ENCODE measurements around the gene HBM. TPM values are rescaled to one million over a fixed set of nuclear protein-coding genes. Genes with fewer than 3 reads are reported as not detected.
"Not testable (repeated sequence)": the region's sequence is repeated elsewhere in the genome, so short reads cannot be mapped to it uniquely, and the experiment has no call there.

HBM gene
- total RNA-seq, 4 donors from 2014 or later, result 3.3 TPM; not detected in 3

DNA sequence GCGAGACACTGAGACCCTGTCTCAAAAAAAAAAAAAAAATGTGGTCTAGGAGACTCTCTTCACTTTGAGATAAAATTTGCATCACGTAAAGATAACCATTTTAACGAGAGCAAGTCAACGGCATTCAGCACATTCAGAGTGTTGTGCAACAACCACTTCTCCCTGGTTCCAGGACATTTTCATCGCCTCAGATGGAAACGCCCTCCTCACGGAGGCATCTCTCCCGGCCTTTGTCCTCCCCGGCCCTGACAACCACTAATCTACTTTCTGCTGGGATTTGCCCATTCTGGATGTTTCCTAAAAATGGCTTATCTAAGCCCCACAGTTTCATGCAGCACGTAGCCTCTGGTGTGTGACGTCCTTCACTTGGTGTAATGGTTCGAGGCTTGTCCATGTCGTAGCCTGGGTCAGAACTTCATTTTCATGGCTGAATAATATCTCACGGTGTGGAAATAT lies 21.0 kb upstream of the HBM start:
- TF ChIP-seq, protein P1, sequence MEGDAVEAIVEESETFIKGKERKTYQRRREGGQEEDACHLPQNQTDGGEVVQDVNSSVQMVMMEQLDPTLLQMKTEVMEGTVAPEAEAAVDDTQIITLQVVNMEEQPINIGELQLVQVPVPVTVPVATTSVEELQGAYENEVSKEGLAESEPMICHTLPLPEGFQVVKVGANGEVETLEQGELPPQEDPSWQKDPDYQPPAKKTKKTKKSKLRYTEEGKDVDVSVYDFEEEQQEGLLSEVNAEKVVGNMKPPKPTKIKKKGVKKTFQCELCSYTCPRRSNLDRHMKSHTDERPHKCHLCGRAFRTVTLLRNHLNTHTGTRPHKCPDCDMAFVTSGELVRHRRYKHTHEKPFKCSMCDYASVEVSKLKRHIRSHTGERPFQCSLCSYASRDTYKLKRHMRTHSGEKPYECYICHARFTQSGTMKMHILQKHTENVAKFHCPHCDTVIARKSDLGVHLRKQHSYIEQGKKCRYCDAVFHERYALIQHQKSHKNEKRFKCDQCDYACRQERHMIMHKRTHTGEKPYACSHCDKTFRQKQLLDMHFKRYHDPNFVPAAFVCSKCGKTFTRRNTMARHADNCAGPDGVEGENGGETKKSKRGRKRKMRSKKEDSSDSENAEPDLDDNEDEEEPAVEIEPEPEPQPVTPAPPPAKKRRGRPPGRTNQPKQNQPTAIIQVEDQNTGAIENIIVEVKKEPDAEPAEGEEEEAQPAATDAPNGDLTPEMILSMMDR (IDR thresholded peaks at IDR 0.05), result no peak
- no peak for TF ChIP-seq POLR2A (IDR thresholded peaks at IDR 0.05)
- no peak for TF ChIP-seq EP300 (IDR thresholded peaks at IDR 0.05)
- Histone ChIP-seq H3K36me3 (no peaks in the 10 kb centered on the region), H3K4me3 (no peak overlapping the region), H3K9me3 (no peaks in the 10 kb centered on the region), H3K27ac (no peak overlapping the region), H3K27me3 (peaks cover 0 to 13% of the 10 kb centered on the region in 2 donors), H3K4me1 (peaks cover 0 to 12% (median 0%) of the 10 kb centered on the region in 4 donors)
- no peak for DNase-seq (ENCODE audit: low spot score in 2 of 2)
- 87 to 94% methylated on average over 14 of the region's 14 CpGs for WGBS, 2 donors

DNA sequence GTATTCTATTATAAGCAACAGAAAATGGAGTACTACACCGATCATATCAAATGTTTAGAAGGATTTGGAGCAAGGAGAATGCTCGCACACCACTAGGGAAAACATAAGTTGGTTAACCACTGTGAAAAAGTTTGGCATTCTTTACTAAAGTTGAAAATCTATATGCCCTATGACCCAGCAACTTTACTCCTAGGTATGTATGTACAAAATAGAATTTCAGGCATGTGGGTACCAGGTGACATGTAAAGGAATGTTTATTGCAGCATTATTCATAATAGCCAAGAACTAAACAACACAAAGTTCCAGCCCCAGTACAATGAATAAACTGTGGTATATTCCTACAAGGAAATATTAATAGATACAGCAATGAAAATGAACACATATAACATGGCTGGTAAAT lies 19.1 kb upstream of the HBM start:
- Histone ChIP-seq H3K36me3 (no peaks in the 10 kb centered on the region), H3K4me1 (peaks cover 0 to 12% (median 0%) of the 10 kb centered on the region in 4 donors), H3K27me3 (peaks cover 0 to 19% of the 10 kb centered on the region in 2 donors), H3K9me3 (no peaks in the 10 kb centered on the region), H3K4me3 (no peak overlapping the region), H3K27ac (no peak overlapping the region)
- DNase-seq (ENCODE audit: low spot score in 2 of 2), result no peak
- no peak for TF ChIP-seq POLR2A (IDR thresholded peaks at IDR 0.05)
- TF ChIP-seq EP300 (IDR thresholded peaks at IDR 0.05), result no peak
- TF ChIP-seq, protein P1 (IDR thresholded peaks at IDR 0.05), result no peak
- 89 to 90% methylated on average over 2 of the region's 2 CpGs for WGBS, 2 donors

DNA sequence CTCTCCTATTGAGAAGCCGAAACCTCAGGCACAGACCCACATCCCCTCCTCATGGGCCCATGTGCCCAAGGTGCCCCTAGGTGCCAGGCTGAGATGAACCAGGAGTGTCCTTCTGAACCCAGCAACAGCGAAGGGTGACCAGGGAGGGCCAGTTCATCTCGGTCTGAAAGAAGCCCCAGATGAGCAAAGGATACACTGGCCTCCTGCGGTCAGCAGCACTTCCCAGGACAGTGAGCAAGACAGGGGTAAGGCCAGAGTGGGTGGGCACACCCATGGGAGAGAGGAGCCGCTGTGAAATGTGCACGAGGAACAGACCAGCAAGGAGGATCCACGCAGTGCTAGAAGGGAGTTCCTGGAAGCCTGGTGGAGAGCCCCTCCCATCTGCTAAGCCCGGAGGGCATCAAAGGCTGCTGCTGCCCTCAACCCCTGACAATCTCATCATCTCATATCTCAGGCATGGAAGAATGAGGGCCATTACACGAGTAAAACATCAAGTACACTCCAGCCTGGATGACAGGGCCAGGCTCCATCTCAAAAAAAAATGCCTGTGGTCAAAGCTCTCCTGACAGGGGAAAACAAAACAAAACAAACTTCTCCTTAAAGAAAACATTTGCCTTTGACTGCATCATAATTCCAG lies 16.6 kb upstream of the HBM start:
- Histone ChIP-seq H3K27ac (no peak overlapping the region), H3K4me3 (no peak overlapping the region), H3K4me1 (peaks cover 0 to under 1% (median under 1%) of the 10 kb centered on the region in 4 donors), H3K9me3 (no peaks in the 10 kb centered on the region), H3K27me3 (peaks cover 0 to 14% of the 10 kb centered on the region in 2 donors), H3K36me3 (no peaks in the 10 kb centered on the region)
- DNase-seq (ENCODE audit: low spot score in 2 of 2), result no peak
- WGBS, 2 donors, result 24 to 41% methylated on average over 9 of the region's 9 CpGs
- TF ChIP-seq, protein P1 (IDR thresholded peaks at IDR 0.05), result no peak
- TF ChIP-seq POLR2A (IDR thresholded peaks at IDR 0.05), result no peak
- TF ChIP-seq EP300 (IDR thresholded peaks at IDR 0.05), result no peak

DNA sequence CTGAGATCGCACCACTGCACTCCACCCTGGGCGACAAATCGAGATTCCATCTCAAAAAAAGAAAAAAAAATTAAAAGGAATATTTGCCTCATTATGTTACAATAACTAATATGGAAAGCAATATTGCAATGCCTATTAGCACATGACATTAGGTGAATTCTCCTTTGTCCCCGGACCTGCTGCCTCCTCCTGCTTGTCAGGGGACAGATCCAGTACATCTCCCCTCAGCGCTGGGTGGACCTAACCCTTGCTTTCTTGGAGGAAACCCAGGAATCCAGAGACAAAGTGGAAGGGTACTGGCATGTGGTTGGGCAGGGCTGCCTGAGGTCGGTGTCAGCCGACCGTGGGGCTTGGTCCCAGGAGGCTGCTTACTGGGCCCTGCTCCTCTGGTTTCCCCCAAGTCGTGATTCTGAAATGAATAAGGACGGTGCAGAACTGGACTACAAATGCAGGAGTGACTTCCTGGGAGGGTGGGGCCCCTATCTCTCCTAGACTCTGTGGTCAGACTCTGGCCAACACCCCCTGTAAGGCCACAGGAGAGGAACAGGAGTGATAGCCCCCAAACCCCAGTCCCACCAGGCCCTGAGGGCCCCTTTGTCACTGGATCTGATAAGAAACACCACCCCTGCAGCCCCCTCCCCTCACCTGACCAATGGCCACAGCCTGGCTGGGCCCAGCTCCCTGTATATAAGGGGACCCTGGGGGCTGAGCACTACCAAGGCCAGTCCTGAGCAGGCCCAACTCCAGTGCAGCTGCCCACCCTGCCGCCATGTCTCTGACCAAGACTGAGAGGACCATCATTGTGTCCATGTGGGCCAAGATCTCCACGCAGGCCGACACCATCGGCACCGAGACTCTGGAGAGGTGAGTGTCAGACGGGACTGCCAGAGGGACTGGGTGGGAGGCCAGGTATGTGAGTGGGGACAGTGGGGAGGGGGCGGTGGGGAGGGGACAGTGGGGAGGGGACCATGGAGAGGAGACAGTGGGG lies 13.3 kb upstream of the HBM start, which contains the start of gene HBZ:
TSS of gene HBZ (plus strand) at position 504 of the 988 bp plus-strand sequence. CDS start at position 770, 266 bp downstream.
- H3K4me1 ChIP-seq, result peaks cover 0 to 11% (median 9%) of the 10 kb centered on the region in 4 donors
- no peaks in the 10 kb centered on the region for H3K36me3 ChIP-seq
- WGBS, 2 donors, result 69 to 79% methylated on average over 16 to 17 of the region's 17 CpGs
- H3K27ac ChIP-seq, result no peak within 1 kb of the TSS
- TF ChIP-seq POLR2A (IDR thresholded peaks at IDR 0.05) (no peak), EP300 (IDR thresholded peaks at IDR 0.05) (no peak)
- TF ChIP-seq, protein P1 (IDR thresholded peaks at IDR 0.05), result no peak
- H3K9me3 ChIP-seq, result no peaks in the 10 kb centered on the region
- H3K27me3 ChIP-seq, result peaks cover 0 to 37% of the 10 kb centered on the region in 2 donors
- no peak for DNase-seq (ENCODE audit: low spot score in 2 of 2)
- no peak within 1 kb of the TSS for H3K4me3 ChIP-seq

DNA sequence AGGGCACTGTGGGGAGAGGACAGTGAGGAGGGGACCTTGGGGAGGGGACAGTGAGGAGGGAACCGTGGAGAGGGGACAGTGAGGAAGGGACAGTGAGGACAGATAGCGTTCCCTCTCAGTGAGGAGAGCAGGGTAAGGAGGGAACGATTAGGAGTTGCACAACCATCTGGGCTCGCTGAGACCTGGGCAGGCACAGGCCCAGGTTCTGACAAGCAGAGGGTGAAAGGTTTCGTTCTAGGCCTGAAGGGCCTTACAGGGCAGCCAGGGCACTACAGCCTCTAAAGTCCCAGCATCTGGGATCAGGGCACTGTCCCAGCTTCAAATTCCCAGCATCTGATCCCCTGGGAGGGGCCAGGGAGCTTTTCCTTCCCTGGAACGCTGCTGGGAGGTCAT lies 12.7 kb upstream of the HBM start:
- not testable (repeated sequence) for H3K36me3 ChIP-seq; H3K27ac ChIP-seq; H3K9me3 ChIP-seq; H3K4me3 ChIP-seq; DNase-seq (ENCODE audit: low spot score in 2 of 2)
- H3K27me3 ChIP-seq, result peaks cover 0 to 44% of the 10 kb centered on the region in 2 donors
- 65 to 67% methylated on average over 5 of the region's 6 CpGs for WGBS, 2 donors
- peaks cover 0 to 11% (median 9%) of the 10 kb centered on the region in 4 donors for H3K4me1 ChIP-seq

DNA sequence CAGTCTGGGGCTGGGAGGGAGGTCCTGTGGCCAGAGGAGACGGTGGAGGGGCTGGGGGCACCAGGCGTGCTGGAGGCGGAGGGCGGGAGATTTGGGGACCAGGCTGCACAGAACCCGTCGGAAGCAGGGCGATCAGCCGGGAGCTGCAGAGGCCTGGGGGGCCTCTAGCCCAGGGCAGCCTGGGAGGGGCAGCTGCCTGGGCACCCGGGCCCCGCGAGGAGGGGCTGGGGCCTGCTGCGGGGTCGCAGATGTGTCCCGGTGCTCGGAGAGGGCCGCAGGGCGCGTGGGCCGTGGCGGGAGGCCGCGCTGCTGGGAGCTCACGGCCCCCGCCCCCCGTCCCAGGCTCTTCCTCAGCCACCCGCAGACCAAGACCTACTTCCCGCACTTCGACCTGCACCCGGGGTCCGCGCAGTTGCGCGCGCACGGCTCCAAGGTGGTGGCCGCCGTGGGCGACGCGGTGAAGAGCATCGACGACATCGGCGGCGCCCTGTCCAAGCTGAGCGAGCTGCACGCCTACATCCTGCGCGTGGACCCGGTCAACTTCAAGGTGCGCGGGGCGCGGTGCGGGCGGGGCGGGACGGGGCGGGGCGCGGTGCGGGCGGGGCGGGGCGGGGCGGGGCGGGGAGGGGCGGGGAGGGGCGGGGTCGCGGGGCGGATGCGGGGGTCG lies 12.1 kb upstream of the HBM start:
- WGBS, 2 donors, result no CpG with 5 or more reads among the region's 74 CpGs
- not testable (repeated sequence) for DNase-seq (ENCODE audit: low spot score in 2 of 2); H3K9me3 ChIP-seq; H3K36me3 ChIP-seq; H3K27ac ChIP-seq
- peak overlapping the region in 1 of 4 donors; percentile 50 for H3K4me3 ChIP-seq
- H3K4me1 ChIP-seq, result peaks cover 0 to 11% (median 9%) of the 10 kb centered on the region in 4 donors
- peaks cover 0 to 46% of the 10 kb centered on the region in 2 donors for H3K27me3 ChIP-seq

Data from tibial nerve (tissue), 4 donors.